HepG2 (cell line): ENCODE results near the gene METRN. TPM values are rescaled to one million over a fixed set of nuclear protein-coding genes. Genes with fewer than 3 reads are reported as not detected.
A peak's percentile ranks its signal among the peaks of the same experiment; 100 is the strongest.

ENCODE experiments used
- ATAC-seq: fragments of 200-7000 bp; cut with Tn5 transposase; 3 replicates; pipeline ENCODE4 v1.9.1; 2020; ENCODE audit warnings: mild to moderate bottlenecking, moderate library complexity
- BruUV-seq: library from RNA; stranded (reverse); fragments of 400-500 nt; replicated peaks from 2 replicates; lab custom pipeline; 2021; lab: Mats Ljungman, UMichigan
- CTCF ChIA-PET: fragments of 300-600 bp; formaldehyde crosslinking; extraction: SDS; loops from one replicate; lab custom pipeline; 2021; ENCODE audit warnings: low total read pairs, inconsistent platforms, low intra/inter-chr PET ratio; lab: Yijun Ruan, JAX
- POLR2A ChIA-PET: fragments of 350-600 bp; sonication (Branson Sonifier 250); formaldehyde crosslinking; loops from one replicate; lab custom pipeline; 2020; ENCODE audit warnings: antibody characterized with exemption, inconsistent platforms; lab: Yijun Ruan, JAX
- DNase-seq: peaks from one replicate; pipeline ENCODE4 v3.0.0-alpha.2; 2015; ENCODE audit warnings: low spot score
- FAIRE-seq: peaks from 3 replicates; lab custom pipeline; 2011; peaks lifted over from hg19 to GRCh38; lab: Jason Lieb, UNC
- H2AFZ ChIP-seq: one replicate; pipeline ENCODE4 v1.6.1; 2011; ENCODE audit warnings: low read length, inconsistent platforms
- H3K27ac ChIP-seq: fragments of 300-600 bp; 3 replicates; pipeline ENCODE4 v1.8.0; 2011; ENCODE audit warnings: mixed run types, mild to moderate bottlenecking, mixed read lengths, low read length, inconsistent platforms; ENCODE audit not compliant: insufficient read depth; ENCODE audit errors: extremely low read length
- H3K27me3 ChIP-seq, 2 experiments: fragments of 200-600 bp in 1 of 2; 2 replicates in 1 of 2; 3 replicates in 1 of 2; pipeline versions ENCODE4 v1.6.0 to v1.8.0; 2011; ENCODE audit warnings: low read length in 2 of 2, mild to moderate bottlenecking in 2 of 2, moderate library complexity in 2 of 2, inconsistent platforms in 1 of 2; ENCODE audit not compliant: insufficient read depth in 2 of 2, control insufficient read depth in 1 of 2
- H3K36me3 ChIP-seq, 2 experiments: fragments of 200-600 bp in 1 of 2; replicated peaks in 1 of 2; 2 replicates in 1 of 2; 3 replicates in 1 of 2; pipeline versions ENCODE4 v1.5.1 to v1.8.0; 2011; ENCODE audit warnings: low read length in 2 of 2, inconsistent platforms in 1 of 2; ENCODE audit not compliant: insufficient read depth in 2 of 2, control insufficient read depth in 1 of 2
- H3K4me1 ChIP-seq: 2 replicates; pipeline ENCODE4 v1.5.1; 2012; ENCODE audit warnings: low read length, inconsistent platforms; ENCODE audit not compliant: insufficient read depth
- H3K4me2 ChIP-seq: 2 replicates; pipeline ENCODE4 v1.6.0; 2011; ENCODE audit warnings: low read depth, low read length, inconsistent platforms
- H3K4me3 ChIP-seq, 3 experiments: fragments of 200-600 bp in 1 of 3; sonication (generic), shearing (Covaris generic) in 1 of 3; replicated peaks in 1 of 3; 2 replicates each; pipeline ENCODE4 v1.5.1; 2011 to 2016; ENCODE audit warnings: low read length in 3 of 3, inconsistent platforms in 2 of 3, low read depth in 2 of 3, mild to moderate bottlenecking in 2 of 3, control low read depth in 1 of 3, mixed read lengths in 1 of 3; ENCODE audit not compliant: insufficient read depth in 1 of 3
- H3K79me2 ChIP-seq: one replicate; pipeline ENCODE4 v1.6.1; 2011; ENCODE audit warnings: low read length, inconsistent platforms; ENCODE audit not compliant: insufficient read depth
- H3K9ac ChIP-seq: 2 replicates; pipeline ENCODE4 v1.6.0; 2011; ENCODE audit warnings: mild to moderate bottlenecking, low read depth, low read length, inconsistent platforms; ENCODE audit not compliant: insufficient read depth
- H3K9me3 ChIP-seq: 2 replicates; pipeline ENCODE4 v1.5.1; 2012; ENCODE audit warnings: mild to moderate bottlenecking, low read length
- H4K20me1 ChIP-seq: 2 replicates; pipeline ENCODE4 v1.6.0; 2011; ENCODE audit warnings: inconsistent platforms, mild to moderate bottlenecking, low read length, moderate library complexity; ENCODE audit not compliant: insufficient read depth
- BORCS8-MEF2B ChIP-seq: sonication (generic); formaldehyde crosslinking; IDR thresholded peaks from 2 replicates; pipeline ENCODE4 v1.8.0; 2022; ENCODE audit warnings: mild to moderate bottlenecking, missing genetic modification reagents
- GZF1 ChIP-seq: sonication (generic); formaldehyde crosslinking; IDR thresholded peaks from 2 replicates; pipeline ENCODE4 v1.5.1; 2020; ENCODE audit warnings: mild to moderate bottlenecking, missing genetic modification reagents
- MAFF ChIP-seq: IDR thresholded peaks from 2 replicates; pipeline ENCODE4 v1.6.1; 2011; ENCODE audit warnings: low read depth, low read length, improper control_type of control experiment
- MAFK ChIP-seq, 2 experiments: IDR thresholded peaks in 1 of 2; conservative IDR thresholded peaks in 1 of 2; 2 replicates each; pipeline ENCODE4 v1.6.1; 2011; ENCODE audit warnings: improper control_type of control experiment in 2 of 2, low read length in 2 of 2
- RAD51 ChIP-seq: fragments of 450-650 bp; IDR thresholded peaks from 2 replicates; pipeline ENCODE4 v1.6.1; 2016; ENCODE audit warnings: borderline replicate concordance
- ZNF17 ChIP-seq: sonication (generic); formaldehyde crosslinking; IDR thresholded peaks from 2 replicates; pipeline ENCODE4 v1.5.0; 2020; ENCODE audit warnings: mild to moderate bottlenecking, missing genetic modification reagents
- ZNF326 ChIP-seq: sonication (generic); formaldehyde crosslinking; IDR thresholded peaks from 2 replicates; pipeline ENCODE4 v1.4.0; 2020; ENCODE audit warnings: missing genetic modification reagents, borderline replicate concordance
- WGBS: methylation state at CpG from one replicate; pipeline ENCODE4 v1.1.6; 2017; ENCODE audit warnings: low lambda C conversion rate; 5-methylcytosine and 5-hydroxymethylcytosine counted together
- in situ Hi-C: cut with HindIII; loops from 2 replicates; pipeline ENCODE4 v1.10.0; 2017; ENCODE audit warnings: low pct_unique_long_range_greater_than_20kb; ENCODE audit not compliant: extremely low pct_ligation_motif_present
- intact Hi-C: fragments of 100-400 bp; cut with micrococcal nuclease; formaldehyde crosslinking; loops from one replicate; pipeline ENCODE4 v1.10.0; 2022; ENCODE audit not compliant: unreplicated experiment
- polyA plus RNA-seq, 8 experiments: library from polyadenylated mRNA; depleted of rRNA in 3 of 8; stranded (reverse) in 7 of 8; unstranded in 1 of 8; fragments of >200 nt; fragmentation: Illumina TruSeq in 4 of 8; extraction: Trizol in 4 of 8; gene quantifications; 2 replicates each; pipeline versions ENCODE4 v1.2.1 to v1.2.3, GENCODE V29; 2011 to 2016; ENCODE audit warnings: low read depth in 4 of 8, missing spikeins in 1 of 8, mixed read lengths in 1 of 8; ENCODE audit not compliant: insufficient read depth in 1 of 8
- total RNA-seq, 5 experiments: library from RNA; depleted of rRNA; stranded (reverse); fragments of >200 nt; fragmentation: Illumina TruSeq; extraction: Trizol; gene quantifications; 2 replicates each; pipeline ENCODE4 v1.2.3, GENCODE V29; 2016; ENCODE audit warnings: low read depth in 1 of 5
- TF ChIP-seq, protein P1 (sequence below): IDR thresholded peaks from 2 replicates; pipeline ENCODE4 v1.6.1; 2016
- TF ChIP-seq, protein P2 (sequence below): sonication (generic); formaldehyde crosslinking; IDR thresholded peaks from 2 replicates; pipeline ENCODE4 v1.4.0; 2020; ENCODE audit warnings: mild to moderate bottlenecking, missing genetic modification reagents
- TF ChIP-seq, protein P3 (sequence below): sonication (generic); formaldehyde crosslinking; IDR thresholded peaks from 2 replicates; pipeline ENCODE4 v1.5.1; 2020; ENCODE audit warnings: missing genetic modification reagents, mild to moderate bottlenecking, borderline replicate concordance

Gene METRN
- total and polyA plus RNA-seq, 2 of the 13 experiments (the other 11 are each of a cell fraction or from before 2014, with no cell fraction given) = 25.5 to 46.1 TPM

DNA sequence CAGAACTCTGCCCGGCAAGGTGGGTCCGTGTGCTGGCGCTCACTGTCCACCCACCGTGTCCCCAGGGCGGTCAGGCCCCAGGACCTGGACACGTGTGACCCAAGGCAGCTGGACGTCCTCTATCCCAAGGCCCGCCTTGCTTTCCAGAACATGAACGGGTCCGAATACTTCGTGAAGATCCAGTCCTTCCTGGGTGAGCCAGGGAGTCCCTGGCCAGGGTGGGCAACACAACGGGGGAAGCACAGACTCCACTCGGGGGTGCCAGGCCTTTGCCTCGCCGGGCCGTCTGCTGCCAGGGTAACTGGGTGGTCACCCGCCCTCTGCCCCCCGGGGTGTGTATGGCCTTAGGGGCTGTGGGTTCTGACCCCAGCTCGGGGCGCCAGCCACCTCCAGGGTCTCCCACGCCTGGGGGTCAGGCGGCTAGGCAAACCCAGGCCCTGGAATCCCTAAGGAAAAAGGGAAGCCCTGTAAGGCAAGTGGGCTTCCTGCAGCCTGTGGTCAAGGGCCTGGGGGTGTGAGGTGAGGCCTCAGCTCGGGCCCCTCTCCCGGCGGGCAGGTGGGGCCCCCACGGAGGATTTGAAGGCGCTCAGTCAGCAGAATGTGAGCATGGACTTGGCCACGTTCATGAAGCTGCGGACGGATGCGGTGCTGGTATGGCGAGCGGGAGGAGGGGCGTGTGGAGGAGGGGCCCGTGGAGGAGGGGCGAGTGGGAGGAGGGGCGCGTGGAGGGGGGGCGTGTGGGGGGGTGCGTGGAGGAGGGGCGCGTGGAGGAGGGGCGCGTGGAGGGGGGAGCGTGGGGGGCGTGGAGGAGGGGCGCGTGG is 52.1 kb downstream of the METRN start:
- FAIRE-seq (no peak), DNase-seq (no peak), ATAC-seq (no peak)
- POLR2A ChIA-PET = no interaction called here
- Histone ChIP-seq H3K9me3 (no peaks in the 10 kb centered on the region), H2AFZ (no peak overlapping the region), H3K4me1 (peaks cover 6% of the 10 kb centered on the region)
- intact Hi-C loops = no loop called here
- peak; percentile 45; the same call in 1 of the 2 replicates for TF ChIP-seq MAFF
- TF ChIP-seq ZNF326 (CRISPR knock-in tag) = no peak
- peak; percentile 63 to 72 for TF ChIP-seq MAFK (conservative IDR thresholded peaks at IDR 0.05 in 1 of 2, IDR thresholded peaks at IDR 0.05 in 1 of 2; ENCODE audit: low read length in 2 of 2)
- TF ChIP-seq, all 625 proteins: peak for 2
- 61% methylated on average over 36 of the region's 48 CpGs for WGBS
- no peak overlapping the region for H3K9ac ChIP-seq
- BruUV-seq = no TSS peak
- CTCF ChIA-PET = no interaction called here
- no peak overlapping the region for H3K4me2 ChIP-seq
- no peaks in the 10 kb centered on the region for H4K20me1 ChIP-seq
- H3K27me3 ChIP-seq = peaks cover 0 to 2% of the 10 kb centered on the region in 2 experiments; a peak in 2 of 5 replicates
- in situ Hi-C loops = no loop called here
- H3K27ac ChIP-seq = no peak overlapping the region
- no peak overlapping the region for H3K4me3 ChIP-seq
- no peaks in the 10 kb centered on the region for H3K36me3 ChIP-seq
- no peaks in the 10 kb centered on the region for H3K79me2 ChIP-seq

DNA sequence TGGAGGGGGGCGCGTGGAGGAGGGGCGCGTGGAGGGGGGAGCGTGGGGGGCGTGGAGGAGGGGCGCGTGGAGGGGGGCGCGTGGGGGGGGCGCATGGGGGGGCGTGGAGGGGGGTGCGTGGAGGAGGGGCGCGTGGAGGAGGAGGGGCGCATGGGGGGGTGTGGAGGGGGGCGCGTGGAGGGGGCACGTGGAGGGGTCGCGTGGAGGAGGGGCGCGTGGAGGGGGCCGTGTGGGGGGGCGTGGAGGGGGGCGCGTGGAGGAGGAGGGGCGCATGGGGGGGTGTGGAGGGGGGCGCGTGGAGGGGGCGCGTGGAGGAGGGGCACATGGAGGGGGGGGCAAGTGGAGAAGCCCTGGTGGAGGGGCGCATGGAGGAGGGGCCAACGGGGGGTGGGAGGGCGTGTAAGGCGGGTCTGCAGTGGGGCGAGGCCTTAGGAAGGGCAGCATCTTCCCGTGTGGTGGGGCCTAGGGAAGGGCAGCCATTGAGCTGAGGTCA is 52.9 kb downstream of the METRN start:
- Histone ChIP-seq H3K4me3 (no peak overlapping the region), H3K27ac (no peak overlapping the region), H4K20me1 (no peaks in the 10 kb centered on the region), H3K9ac (no peak overlapping the region), H3K9me3 (no peaks in the 10 kb centered on the region), H3K36me3 (no peaks in the 10 kb centered on the region), H3K4me1 (no peaks in the 10 kb centered on the region), H3K4me2 (no peak overlapping the region), H3K79me2 (no peaks in the 10 kb centered on the region), H3K27me3 (peaks cover 0 to 4% of the 10 kb centered on the region in 2 experiments; a peak in 2 of 5 replicates), H2AFZ (no peak overlapping the region)
- ChIA-PET POLR2A (no interaction called here), CTCF (no interaction called here)
- FAIRE-seq (no peak), ATAC-seq (no peak), DNase-seq (no peak)
- no TSS peak for BruUV-seq
- WGBS = 63% methylated on average over 38 of the region's 38 CpGs
- in situ Hi-C loops = no loop called here
- intact Hi-C loops = no loop called here
- TF ChIP-seq BORCS8-MEF2B (CRISPR knock-in tag) = no peak
- TF ChIP-seq, protein P1, sequence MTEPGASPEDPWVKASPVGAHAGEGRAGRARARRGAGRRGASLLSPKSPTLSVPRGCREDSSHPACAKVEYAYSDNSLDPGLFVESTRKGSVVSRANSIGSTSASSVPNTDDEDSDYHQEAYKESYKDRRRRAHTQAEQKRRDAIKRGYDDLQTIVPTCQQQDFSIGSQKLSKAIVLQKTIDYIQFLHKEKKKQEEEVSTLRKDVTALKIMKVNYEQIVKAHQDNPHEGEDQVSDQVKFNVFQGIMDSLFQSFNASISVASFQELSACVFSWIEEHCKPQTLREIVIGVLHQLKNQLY (CRISPR knock-in tag) = no peak
- TF ChIP-seq GZF1 = no peak
- TF ChIP-seq, protein P2, sequence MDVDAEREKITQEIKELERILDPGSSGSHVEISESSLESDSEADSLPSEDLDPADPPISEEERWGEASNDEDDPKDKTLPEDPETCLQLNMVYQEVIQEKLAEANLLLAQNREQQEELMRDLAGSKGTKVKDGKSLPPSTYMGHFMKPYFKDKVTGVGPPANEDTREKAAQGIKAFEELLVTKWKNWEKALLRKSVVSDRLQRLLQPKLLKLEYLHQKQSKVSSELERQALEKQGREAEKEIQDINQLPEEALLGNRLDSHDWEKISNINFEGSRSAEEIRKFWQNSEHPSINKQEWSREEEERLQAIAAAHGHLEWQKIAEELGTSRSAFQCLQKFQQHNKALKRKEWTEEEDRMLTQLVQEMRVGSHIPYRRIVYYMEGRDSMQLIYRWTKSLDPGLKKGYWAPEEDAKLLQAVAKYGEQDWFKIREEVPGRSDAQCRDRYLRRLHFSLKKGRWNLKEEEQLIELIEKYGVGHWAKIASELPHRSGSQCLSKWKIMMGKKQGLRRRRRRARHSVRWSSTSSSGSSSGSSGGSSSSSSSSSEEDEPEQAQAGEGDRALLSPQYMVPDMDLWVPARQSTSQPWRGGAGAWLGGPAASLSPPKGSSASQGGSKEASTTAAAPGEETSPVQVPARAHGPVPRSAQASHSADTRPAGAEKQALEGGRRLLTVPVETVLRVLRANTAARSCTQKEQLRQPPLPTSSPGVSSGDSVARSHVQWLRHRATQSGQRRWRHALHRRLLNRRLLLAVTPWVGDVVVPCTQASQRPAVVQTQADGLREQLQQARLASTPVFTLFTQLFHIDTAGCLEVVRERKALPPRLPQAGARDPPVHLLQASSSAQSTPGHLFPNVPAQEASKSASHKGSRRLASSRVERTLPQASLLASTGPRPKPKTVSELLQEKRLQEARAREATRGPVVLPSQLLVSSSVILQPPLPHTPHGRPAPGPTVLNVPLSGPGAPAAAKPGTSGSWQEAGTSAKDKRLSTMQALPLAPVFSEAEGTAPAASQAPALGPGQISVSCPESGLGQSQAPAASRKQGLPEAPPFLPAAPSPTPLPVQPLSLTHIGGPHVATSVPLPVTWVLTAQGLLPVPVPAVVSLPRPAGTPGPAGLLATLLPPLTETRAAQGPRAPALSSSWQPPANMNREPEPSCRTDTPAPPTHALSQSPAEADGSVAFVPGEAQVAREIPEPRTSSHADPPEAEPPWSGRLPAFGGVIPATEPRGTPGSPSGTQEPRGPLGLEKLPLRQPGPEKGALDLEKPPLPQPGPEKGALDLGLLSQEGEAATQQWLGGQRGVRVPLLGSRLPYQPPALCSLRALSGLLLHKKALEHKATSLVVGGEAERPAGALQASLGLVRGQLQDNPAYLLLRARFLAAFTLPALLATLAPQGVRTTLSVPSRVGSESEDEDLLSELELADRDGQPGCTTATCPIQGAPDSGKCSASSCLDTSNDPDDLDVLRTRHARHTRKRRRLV (CRISPR knock-in tag) = no peak
- no peak for TF ChIP-seq RAD51
- TF ChIP-seq, protein P3, sequence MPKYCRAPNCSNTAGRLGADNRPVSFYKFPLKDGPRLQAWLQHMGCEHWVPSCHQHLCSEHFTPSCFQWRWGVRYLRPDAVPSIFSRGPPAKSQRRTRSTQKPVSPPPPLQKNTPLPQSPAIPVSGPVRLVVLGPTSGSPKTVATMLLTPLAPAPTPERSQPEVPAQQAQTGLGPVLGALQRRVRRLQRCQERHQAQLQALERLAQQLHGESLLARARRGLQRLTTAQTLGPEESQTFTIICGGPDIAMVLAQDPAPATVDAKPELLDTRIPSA = no peak
- no peak for TF ChIP-seq ZNF17 (CRISPR knock-in tag)
